Nephron (organoid): ENCODE results near the gene CETP.
"Not testable (repeated sequence)": the region's sequence is repeated elsewhere in the genome, so short reads cannot be mapped to it uniquely, and the experiment has no call there.

Experiments
- H3K27ac Mint-ChIP-seq, 3 experiments: 2 replicates each; pipeline ENCODE4 v1.8.0; 2020; ENCODE audit warnings: mixed read lengths in 3 of 3, mild to moderate bottlenecking in 2 of 3, moderate library complexity in 1 of 3
- H3K27me3 Mint-ChIP-seq: 2 replicates; pipeline ENCODE4 v1.8.0; 2021; ENCODE audit warnings: low read depth, mild to moderate bottlenecking, moderate library complexity, mixed read lengths
- H3K36me3 Mint-ChIP-seq: 2 replicates; pipeline ENCODE4 v1.8.0; 2020; ENCODE audit warnings: low read depth, mixed read lengths
- H3K4me1 Mint-ChIP-seq: 2 replicates; pipeline ENCODE4 v1.8.0; 2020; ENCODE audit warnings: mixed read lengths
- H3K4me3 Mint-ChIP-seq, 3 experiments: 2 replicates each; pipeline ENCODE4 v1.8.0; 2020; ENCODE audit warnings: mild to moderate bottlenecking in 3 of 3, mixed read lengths in 3 of 3, moderate library complexity in 2 of 3
- H3K9me3 Mint-ChIP-seq: 2 replicates; pipeline ENCODE4 v1.8.0; 2020; ENCODE audit warnings: mixed read lengths
- TF ChIP-seq, protein P1 (sequence below), 3 experiments: fragments of 200-600 bp; sonication (generic); IDR thresholded peaks; one replicate each; pipeline ENCODE4 v1.5.0; 2021; ENCODE audit warnings: antibody characterized with exemption in 3 of 3; ENCODE audit not compliant: unreplicated experiment in 3 of 3

CETP gene

DNA sequence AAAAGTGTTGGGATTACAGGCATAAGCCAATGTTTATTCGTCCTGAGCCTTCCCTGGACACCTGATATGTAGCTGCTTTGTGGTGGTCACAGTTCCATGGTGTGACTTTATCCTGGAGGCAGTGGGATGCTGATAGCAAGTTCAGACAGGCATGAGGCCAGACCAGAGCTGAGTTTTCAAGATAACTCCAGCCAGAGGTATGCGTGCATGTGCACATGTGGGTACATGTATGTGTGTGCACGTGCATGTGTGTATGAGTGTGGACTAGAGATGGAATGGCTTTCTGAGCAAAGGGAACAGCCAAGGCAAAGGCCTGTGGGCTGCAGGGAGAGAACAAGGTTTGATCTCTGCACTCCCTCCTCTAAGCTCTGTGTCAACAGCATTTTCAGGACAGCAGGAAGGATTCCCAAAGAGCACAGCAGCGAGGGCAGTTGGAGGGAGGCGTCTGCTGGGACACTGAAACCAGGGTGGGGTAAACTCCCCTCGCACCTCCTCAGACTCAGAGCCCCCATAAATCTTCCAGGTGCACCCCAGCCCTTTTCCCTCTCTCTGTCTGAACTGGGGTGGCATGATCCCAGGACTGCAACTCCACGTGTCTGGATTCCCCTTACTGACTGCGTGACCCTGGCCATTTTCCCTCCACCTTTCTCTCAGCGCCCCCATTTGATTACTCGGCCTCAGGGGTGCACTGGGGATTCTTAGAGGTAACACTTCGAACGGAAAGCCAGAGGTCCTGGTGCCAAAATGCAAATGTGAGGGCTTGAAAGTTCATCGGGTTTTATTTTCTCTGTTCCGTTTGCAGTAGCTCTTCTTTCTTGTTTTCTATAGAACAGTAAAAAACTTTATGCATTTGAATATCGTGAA lies 42.9 kb downstream of the CETP start:
- Mint-ChIP-seq H3K4me1 (no peaks in the 10 kb centered on the region), H3K4me3 (no peak overlapping the region), H3K36me3 (no peaks in the 10 kb centered on the region), H3K27ac (no peak overlapping the region), H3K27me3 (peaks cover 5% of the 10 kb centered on the region), H3K9me3 (no peaks in the 10 kb centered on the region)
- TF ChIP-seq, protein P1, sequence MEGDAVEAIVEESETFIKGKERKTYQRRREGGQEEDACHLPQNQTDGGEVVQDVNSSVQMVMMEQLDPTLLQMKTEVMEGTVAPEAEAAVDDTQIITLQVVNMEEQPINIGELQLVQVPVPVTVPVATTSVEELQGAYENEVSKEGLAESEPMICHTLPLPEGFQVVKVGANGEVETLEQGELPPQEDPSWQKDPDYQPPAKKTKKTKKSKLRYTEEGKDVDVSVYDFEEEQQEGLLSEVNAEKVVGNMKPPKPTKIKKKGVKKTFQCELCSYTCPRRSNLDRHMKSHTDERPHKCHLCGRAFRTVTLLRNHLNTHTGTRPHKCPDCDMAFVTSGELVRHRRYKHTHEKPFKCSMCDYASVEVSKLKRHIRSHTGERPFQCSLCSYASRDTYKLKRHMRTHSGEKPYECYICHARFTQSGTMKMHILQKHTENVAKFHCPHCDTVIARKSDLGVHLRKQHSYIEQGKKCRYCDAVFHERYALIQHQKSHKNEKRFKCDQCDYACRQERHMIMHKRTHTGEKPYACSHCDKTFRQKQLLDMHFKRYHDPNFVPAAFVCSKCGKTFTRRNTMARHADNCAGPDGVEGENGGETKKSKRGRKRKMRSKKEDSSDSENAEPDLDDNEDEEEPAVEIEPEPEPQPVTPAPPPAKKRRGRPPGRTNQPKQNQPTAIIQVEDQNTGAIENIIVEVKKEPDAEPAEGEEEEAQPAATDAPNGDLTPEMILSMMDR (IDR thresholded peaks at IDR 0.05; ENCODE audit: unreplicated experiment in 3 of 3), result no peak

DNA sequence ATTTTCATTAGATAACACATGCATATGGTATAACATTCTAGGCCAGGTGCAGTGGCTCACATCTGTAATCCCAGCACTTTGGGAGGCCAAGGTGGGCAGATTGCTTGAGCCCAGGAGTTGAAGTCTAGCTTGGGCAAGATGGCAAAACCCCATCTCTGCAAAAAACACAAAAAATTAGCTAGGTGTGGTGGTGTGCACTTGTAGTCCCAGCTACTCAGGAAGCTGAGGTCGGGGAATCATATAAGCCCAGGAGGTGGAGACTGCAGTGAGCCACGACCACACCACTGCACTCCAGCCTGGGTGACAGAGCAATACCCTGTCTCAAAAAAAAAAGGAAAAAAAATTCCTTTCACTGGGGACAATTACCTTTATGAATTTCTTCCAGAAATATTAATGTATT lies 43.8 kb downstream of the CETP start:
- H3K36me3 Mint-ChIP-seq, H3K4me3 Mint-ChIP-seq, H3K9me3 Mint-ChIP-seq, H3K27ac Mint-ChIP-seq, H3K27me3 Mint-ChIP-seq, H3K4me1 Mint-ChIP-seq: not testable (repeated sequence)

DNA sequence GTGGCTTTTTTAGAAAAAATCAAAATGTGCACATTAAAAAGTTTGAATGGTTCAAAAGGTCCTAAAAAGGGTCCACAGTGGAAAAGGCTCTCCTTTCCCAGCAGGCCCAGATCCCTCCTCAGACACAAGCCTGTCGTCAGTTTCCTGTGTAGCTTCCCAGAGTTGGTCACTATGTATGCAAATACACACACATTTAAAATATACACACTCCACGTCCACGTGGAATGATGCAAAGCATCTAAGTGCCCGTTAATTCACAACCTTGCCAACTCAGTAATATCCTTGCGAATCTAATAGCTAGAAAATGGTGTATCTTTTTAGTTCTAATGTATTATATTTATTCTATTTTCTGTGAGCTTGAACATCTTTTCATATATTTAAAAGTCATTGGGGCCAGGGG lies 45.3 kb downstream of the CETP start:
- TF ChIP-seq, protein P1 (IDR thresholded peaks at IDR 0.05; ENCODE audit: unreplicated experiment in 3 of 3), result no peak
- H3K4me1 Mint-ChIP-seq, result no peaks in the 10 kb centered on the region
- no peaks in the 10 kb centered on the region for H3K36me3 Mint-ChIP-seq
- no peak overlapping the region for H3K4me3 Mint-ChIP-seq
- H3K27ac Mint-ChIP-seq, result no peak overlapping the region
- no peaks in the 10 kb centered on the region for H3K9me3 Mint-ChIP-seq
- peaks cover 5% of the 10 kb centered on the region for H3K27me3 Mint-ChIP-seq

DNA sequence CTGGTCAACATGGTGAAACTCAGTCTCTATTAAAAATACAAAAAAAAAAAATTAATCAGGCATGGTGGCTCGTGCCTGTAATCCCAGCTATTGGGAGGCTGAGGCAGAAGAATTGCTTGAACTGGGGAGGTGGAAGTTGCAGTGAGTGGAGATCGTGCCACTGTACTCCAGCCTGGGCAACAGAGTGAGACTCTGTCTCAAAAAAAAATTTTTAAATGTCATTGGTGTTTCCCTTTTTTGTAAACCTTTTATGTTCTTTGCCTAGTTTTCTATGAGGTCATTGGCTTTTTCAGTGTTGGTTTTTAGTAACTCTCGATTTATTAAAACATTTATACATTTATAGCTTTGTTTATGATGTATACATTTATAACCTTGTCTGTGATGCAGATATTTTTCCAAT lies 45.8 kb downstream of the CETP start:
- Mint-ChIP-seq H3K4me1 (no peaks in the 10 kb centered on the region), H3K27ac (no peak overlapping the region), H3K27me3 (peaks cover 5% of the 10 kb centered on the region), H3K9me3 (no peaks in the 10 kb centered on the region), H3K4me3 (no peak overlapping the region), H3K36me3 (no peaks in the 10 kb centered on the region)
- TF ChIP-seq, protein P1 (IDR thresholded peaks at IDR 0.05; ENCODE audit: unreplicated experiment in 3 of 3), result no peak

DNA sequence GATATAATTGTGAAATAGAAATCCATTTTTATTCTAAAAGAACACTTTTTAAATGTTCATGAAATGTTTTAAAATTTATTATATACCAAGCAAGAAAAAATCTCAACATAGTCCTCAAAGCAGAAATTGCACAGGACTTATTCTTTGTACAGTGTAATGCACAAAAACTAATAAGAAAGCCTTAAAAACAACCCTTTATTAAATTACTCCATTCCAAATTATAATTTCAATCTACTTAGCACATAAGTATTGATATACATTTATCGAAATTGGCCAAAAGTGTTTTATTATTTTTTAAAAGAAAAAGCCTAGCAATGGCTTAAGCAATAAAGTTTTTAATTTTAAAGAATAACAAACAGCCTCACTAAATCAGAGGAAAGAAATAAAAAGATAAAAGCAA lies 46.7 kb downstream of the CETP start:
- no peak overlapping the region for H3K4me3 Mint-ChIP-seq
- no peaks in the 10 kb centered on the region for H3K9me3 Mint-ChIP-seq
- no peak overlapping the region for H3K27ac Mint-ChIP-seq
- TF ChIP-seq, protein P1 (IDR thresholded peaks at IDR 0.05; ENCODE audit: unreplicated experiment in 3 of 3), result no peak
- peaks cover 5% of the 10 kb centered on the region for H3K27me3 Mint-ChIP-seq
- H3K4me1 Mint-ChIP-seq, result no peaks in the 10 kb centered on the region
- H3K36me3 Mint-ChIP-seq, result no peaks in the 10 kb centered on the region

DNA sequence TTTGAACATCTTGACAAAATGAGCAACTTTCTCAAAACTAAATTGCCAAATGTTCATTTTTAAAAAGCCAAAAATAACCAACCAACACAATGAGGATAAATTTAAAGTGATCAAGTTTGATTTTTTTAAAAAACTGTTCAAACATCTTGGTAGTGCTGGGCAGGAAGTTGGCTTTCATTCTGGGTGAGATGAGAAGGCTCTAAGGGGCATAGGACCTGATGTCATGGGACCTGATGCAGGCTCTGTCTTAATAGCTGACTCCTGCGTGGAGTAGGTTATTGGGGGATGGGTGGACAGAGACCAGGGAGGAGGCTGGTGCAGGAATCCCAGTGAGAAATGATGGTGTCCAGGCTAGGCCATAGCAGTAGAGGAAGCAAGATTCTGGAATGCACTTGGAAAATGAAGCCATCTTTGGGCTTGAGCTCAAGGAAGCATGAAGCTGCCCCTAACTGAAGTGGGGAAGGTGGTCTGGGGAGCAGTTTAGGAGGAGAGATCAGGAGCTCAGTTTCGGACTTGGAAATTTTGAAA lies 48.0 kb downstream of the CETP start:
- H3K36me3 Mint-ChIP-seq, result no peaks in the 10 kb centered on the region
- H3K27ac Mint-ChIP-seq, result no peak overlapping the region
- peaks cover 3% of the 10 kb centered on the region for H3K9me3 Mint-ChIP-seq
- no peak overlapping the region for H3K4me3 Mint-ChIP-seq
- H3K27me3 Mint-ChIP-seq, result peaks cover 3% of the 10 kb centered on the region
- TF ChIP-seq, protein P1 (IDR thresholded peaks at IDR 0.05; ENCODE audit: unreplicated experiment in 3 of 3), result no peak
- H3K4me1 Mint-ChIP-seq, result no peaks in the 10 kb centered on the region
